ENCODE results near the gene LRRTM1.

LRRTM1 gene

DNA sequence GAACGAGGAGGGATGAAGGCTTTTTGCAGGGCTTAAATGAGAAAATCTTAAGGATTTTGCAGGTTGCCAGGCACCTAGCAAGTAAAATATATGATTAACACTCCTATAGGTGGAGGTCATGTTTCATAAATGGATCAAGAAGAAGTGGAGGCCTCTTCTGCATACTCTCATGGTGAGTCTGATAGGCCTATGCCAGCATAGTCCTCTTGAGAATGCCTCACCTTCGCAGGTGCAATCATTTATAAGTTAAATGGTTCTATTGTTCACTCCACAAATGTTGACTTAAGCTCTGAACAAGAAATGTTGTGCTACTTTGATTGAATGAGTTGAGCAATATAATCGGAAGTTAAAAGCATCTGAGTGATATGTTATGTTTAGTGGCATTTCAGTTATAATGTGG is 12.1 kb downstream of the LRRTM1 start:
- FAIRE-seq = no peak
- TF ChIP-seq, protein P1, sequence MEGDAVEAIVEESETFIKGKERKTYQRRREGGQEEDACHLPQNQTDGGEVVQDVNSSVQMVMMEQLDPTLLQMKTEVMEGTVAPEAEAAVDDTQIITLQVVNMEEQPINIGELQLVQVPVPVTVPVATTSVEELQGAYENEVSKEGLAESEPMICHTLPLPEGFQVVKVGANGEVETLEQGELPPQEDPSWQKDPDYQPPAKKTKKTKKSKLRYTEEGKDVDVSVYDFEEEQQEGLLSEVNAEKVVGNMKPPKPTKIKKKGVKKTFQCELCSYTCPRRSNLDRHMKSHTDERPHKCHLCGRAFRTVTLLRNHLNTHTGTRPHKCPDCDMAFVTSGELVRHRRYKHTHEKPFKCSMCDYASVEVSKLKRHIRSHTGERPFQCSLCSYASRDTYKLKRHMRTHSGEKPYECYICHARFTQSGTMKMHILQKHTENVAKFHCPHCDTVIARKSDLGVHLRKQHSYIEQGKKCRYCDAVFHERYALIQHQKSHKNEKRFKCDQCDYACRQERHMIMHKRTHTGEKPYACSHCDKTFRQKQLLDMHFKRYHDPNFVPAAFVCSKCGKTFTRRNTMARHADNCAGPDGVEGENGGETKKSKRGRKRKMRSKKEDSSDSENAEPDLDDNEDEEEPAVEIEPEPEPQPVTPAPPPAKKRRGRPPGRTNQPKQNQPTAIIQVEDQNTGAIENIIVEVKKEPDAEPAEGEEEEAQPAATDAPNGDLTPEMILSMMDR (IDR thresholded peaks at IDR 0.05; ENCODE audit: insufficient read depth, missing control alignments) = no peak
- no peak for DNase-seq (ENCODE audit: insufficient read length, low spot score)

DNA sequence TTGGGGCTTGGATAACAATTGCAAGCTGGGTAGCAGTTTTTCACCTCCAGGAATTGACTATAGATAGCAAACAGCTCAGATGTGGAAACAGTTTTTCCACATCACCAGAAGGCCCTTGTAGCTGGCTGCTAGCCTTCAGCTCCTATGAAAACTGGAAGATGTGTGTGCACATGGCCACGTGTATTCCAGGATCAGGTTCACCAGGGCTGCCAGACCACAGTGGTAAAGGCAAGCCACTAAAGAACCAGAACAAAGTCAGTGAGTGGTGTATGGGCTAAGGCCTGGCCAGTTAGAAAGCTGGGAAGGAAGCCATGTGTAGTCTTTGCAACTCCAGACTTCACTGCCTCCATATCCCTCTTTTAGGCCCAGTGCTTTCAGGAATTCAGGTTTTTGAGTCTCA is 12.9 kb downstream of the LRRTM1 start:
- no peak for DNase-seq (ENCODE audit: insufficient read length, low spot score)
- TF ChIP-seq, protein P1 (IDR thresholded peaks at IDR 0.05; ENCODE audit: insufficient read depth, missing control alignments) = no peak
- FAIRE-seq = no peak

DNA sequence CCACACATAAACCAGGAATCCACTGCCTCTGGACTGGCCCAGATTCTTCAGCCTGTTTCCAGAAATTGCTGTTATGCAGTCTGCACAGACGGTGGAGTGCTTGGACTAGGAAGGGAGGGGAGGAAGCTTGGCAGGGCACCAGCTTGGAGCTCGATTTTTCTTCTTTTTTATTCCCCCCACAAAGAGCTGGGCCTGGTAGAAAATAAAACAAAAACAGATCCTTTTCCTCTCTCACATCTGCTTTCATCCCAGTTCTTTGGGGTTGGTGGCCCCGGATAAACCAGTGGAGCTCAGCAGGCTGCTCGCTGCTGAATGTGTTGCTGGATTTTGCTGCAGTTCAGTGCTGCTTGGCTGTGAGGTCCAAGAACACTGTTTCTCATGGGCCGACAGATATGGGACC is 16.0 kb downstream of the LRRTM1 start:
- DNase-seq (ENCODE audit: insufficient read length, low spot score) (no peak), FAIRE-seq (no peak)
- TF ChIP-seq, protein P1 (IDR thresholded peaks at IDR 0.05; ENCODE audit: insufficient read depth, missing control alignments) = peak; percentile 30

DNA sequence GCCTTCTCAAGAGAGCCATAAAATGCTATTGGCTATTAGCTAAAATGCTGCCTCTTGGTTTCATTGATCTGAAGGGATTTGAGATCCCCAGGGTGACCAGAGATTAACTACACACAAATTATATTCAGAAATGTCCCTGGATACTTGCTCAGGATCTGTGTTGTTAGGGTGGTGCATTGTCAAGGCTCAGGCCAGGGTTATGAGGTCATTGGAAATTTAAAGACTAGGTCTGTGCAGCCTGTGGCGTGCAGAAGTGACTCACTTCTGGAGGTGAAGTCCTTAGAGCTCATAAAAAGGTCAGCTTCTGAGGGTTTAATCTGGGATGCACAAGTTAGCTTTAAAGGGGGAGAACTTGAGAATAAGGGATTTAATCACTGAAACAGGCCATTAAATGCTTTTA is 23.5 kb downstream of the LRRTM1 start:
- TF ChIP-seq, protein P1 (IDR thresholded peaks at IDR 0.05; ENCODE audit: insufficient read depth, missing control alignments) = no peak
- no peak for FAIRE-seq
- no peak for DNase-seq (ENCODE audit: insufficient read length, low spot score)

DNA sequence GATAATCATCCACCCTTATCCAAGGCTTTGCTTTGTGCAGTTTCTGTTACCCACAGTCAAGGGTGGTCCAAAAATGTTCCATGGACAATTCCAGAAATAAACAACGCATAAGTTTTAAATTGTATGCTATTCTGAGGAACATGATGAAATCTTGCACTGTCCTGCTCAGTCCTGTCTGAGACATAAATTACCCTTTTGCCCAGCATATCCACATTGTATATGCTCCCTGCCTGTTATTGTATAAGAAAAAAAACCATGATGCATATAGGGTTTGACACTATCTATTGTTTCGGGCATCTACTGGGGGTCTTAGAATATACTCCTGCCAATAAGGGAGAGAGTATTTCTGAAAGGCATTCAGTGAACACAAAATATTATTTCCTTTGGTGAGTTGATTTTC is 24.0 kb downstream of the LRRTM1 start:
- DNase-seq (ENCODE audit: insufficient read length, low spot score) (no peak), FAIRE-seq (no peak)
- TF ChIP-seq, protein P1 (IDR thresholded peaks at IDR 0.05; ENCODE audit: insufficient read depth, missing control alignments) = no peak

DNA sequence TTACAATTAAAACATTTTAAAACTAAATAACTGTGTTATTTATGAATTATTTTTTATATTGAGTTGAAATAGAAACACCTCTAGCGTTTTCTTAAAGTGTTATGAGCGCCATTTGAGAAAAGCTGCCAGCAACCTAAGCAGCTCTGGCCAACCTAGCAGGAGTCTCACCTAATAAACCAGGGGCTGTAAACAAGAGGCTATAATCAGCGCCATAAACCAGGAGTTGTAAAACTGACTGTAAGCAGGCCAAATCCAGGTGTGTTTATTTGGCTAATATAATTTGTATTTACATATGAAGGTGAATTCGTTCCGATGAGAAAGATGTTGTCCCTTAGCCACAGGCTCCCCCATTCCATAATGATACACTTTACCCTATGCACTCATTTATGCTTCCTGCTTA is 34.7 kb downstream of the LRRTM1 start:
- FAIRE-seq (no peak), DNase-seq (ENCODE audit: insufficient read length, low spot score) (no peak)
- TF ChIP-seq, protein P1 (IDR thresholded peaks at IDR 0.05; ENCODE audit: insufficient read depth, missing control alignments) = no peak

DNA sequence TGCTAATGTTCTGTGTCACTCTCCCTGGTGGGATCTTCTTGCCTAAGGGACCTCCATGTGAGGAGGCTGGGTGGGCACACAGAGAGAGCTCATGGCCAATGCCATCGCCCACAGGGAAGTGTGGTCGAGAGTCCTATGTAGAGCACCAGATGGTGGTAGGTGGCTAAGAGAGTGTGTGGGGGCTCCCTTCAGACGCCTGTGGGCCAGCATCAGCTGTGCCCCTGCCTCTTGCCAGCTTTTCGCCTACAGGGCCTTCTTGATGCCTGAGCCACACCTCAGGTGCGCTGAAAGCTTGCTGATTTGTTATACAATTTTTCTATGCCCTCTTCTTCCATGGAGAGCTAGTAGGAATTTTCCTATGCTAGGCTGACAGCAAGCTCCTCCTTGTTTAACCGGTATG is 38.3 kb downstream of the LRRTM1 start:
- TF ChIP-seq, protein P1 (IDR thresholded peaks at IDR 0.05; ENCODE audit: insufficient read depth, missing control alignments) = no peak
- DNase-seq (ENCODE audit: insufficient read length, low spot score) = no peak
- FAIRE-seq = no peak
